ENCODE measurements around the gene THAP12. TPM values are rescaled to one million over a fixed set of nuclear protein-coding genes. Genes with fewer than 3 reads are reported as not detected.

Gene THAP12
- total RNA-seq, 1 donor = 44.5 TPM

- Histone ChIP-seq H3K4me2 (ENCODE audit: insufficient read depth, low read length) (no peak overlapping the region), H3K36me3 (ENCODE audit: insufficient read depth, low read length) (no peaks in the 10 kb centered on the region), H3K79me2 (ENCODE audit: insufficient read depth, low read length) (no peaks in the 10 kb centered on the region), H4K20me1 (ENCODE audit: insufficient read depth, low read length) (no peaks in the 10 kb centered on the region), H3K4me3 (ENCODE audit: insufficient read depth, low read length) (no peak overlapping the region), H3K27ac (ENCODE audit: low read depth, low read length) (no peak overlapping the region), H3K9me3 (ENCODE audit: low read depth, low read length) (peaks cover 2% of the 10 kb centered on the region), H3K27me3 (ENCODE audit: insufficient read depth, low read length) (no peaks in the 10 kb centered on the region), H3K4me1 (ENCODE audit: insufficient read depth, low read length) (no peaks in the 10 kb centered on the region), H2AFZ (ENCODE audit: low read length) (no peak overlapping the region)
- TF ChIP-seq CTCF (IDR thresholded peaks at IDR 0.05; ENCODE audit: extremely low read depth, low read depth, low read length) = no peak
- DNase-seq (ENCODE audit: insufficient read length, low spot score, missing footprints) = no peak
Observed at GRCh38 chr11:76329983-76330382, 50.9 kb downstream of the THAP12 start.

GRCh38 chr11:76329084-76329648, 51.8 kb downstream of the THAP12 start:
- no peaks in the 10 kb centered on the region for H4K20me1 ChIP-seq (ENCODE audit: insufficient read depth, low read length)
- no peak overlapping the region for H3K4me2 ChIP-seq (ENCODE audit: insufficient read depth, low read length)
- no peak overlapping the region for H2AFZ ChIP-seq (ENCODE audit: low read length)
- H3K79me2 ChIP-seq (ENCODE audit: insufficient read depth, low read length) = no peaks in the 10 kb centered on the region
- no peaks in the 10 kb centered on the region for H3K27me3 ChIP-seq (ENCODE audit: insufficient read depth, low read length)
- no peak for DNase-seq (ENCODE audit: insufficient read length, low spot score, missing footprints)
- H3K4me1 ChIP-seq (ENCODE audit: insufficient read depth, low read length) = no peaks in the 10 kb centered on the region
- H3K9me3 ChIP-seq (ENCODE audit: low read depth, low read length) = no peaks in the 10 kb centered on the region
- no peak overlapping the region for H3K4me3 ChIP-seq (ENCODE audit: insufficient read depth, low read length)
- TF ChIP-seq CTCF (IDR thresholded peaks at IDR 0.05; ENCODE audit: extremely low read depth, low read depth, low read length) = no peak
- no peaks in the 10 kb centered on the region for H3K36me3 ChIP-seq (ENCODE audit: insufficient read depth, low read length)
- no peak overlapping the region for H3K27ac ChIP-seq (ENCODE audit: low read depth, low read length)

GRCh38 chr11:76327756-76328388, 53.1 kb downstream of the THAP12 start:
- Histone ChIP-seq H3K27ac (ENCODE audit: low read depth, low read length) (no peak overlapping the region), H3K27me3 (ENCODE audit: insufficient read depth, low read length) (no peaks in the 10 kb centered on the region), H3K4me3 (ENCODE audit: insufficient read depth, low read length) (no peak overlapping the region), H3K4me2 (ENCODE audit: insufficient read depth, low read length) (no peak overlapping the region), H3K4me1 (ENCODE audit: insufficient read depth, low read length) (no peaks in the 10 kb centered on the region), H4K20me1 (ENCODE audit: insufficient read depth, low read length) (no peaks in the 10 kb centered on the region), H3K79me2 (ENCODE audit: insufficient read depth, low read length) (no peaks in the 10 kb centered on the region), H2AFZ (ENCODE audit: low read length) (no peak overlapping the region), H3K36me3 (ENCODE audit: insufficient read depth, low read length) (no peaks in the 10 kb centered on the region), H3K9me3 (ENCODE audit: low read depth, low read length) (no peaks in the 10 kb centered on the region)
- TF ChIP-seq CTCF (IDR thresholded peaks at IDR 0.05; ENCODE audit: extremely low read depth, low read depth, low read length) = no peak
- DNase-seq (ENCODE audit: insufficient read length, low spot score, missing footprints) = no peak

- DNase-seq (ENCODE audit: insufficient read length, low spot score, missing footprints) = no peak
- Histone ChIP-seq H2AFZ (ENCODE audit: low read length) (no peak overlapping the region), H3K9me3 (ENCODE audit: low read depth, low read length) (no peaks in the 10 kb centered on the region), H3K4me2 (ENCODE audit: insufficient read depth, low read length) (no peak overlapping the region), H3K79me2 (ENCODE audit: insufficient read depth, low read length) (no peaks in the 10 kb centered on the region), H3K4me3 (ENCODE audit: insufficient read depth, low read length) (no peak overlapping the region), H3K27me3 (ENCODE audit: insufficient read depth, low read length) (peaks cover 6% of the 10 kb centered on the region), H3K4me1 (ENCODE audit: insufficient read depth, low read length) (no peaks in the 10 kb centered on the region), H3K27ac (ENCODE audit: low read depth, low read length) (no peak overlapping the region), H4K20me1 (ENCODE audit: insufficient read depth, low read length) (no peaks in the 10 kb centered on the region), H3K36me3 (ENCODE audit: insufficient read depth, low read length) (no peaks in the 10 kb centered on the region)
- TF ChIP-seq CTCF (IDR thresholded peaks at IDR 0.05; ENCODE audit: extremely low read depth, low read depth, low read length) = no peak
Observed at GRCh38 chr11:76327202-76327601, 53.7 kb downstream of the THAP12 start.

All from osteoblast (primary cell).